Heart right ventricle (tissue), 16 donors: ENCODE data around the gene DGKI. TPM values are rescaled to one million over a fixed set of nuclear protein-coding genes. Genes with fewer than 3 reads are reported as not detected.

Experiments
- ATAC-seq, 8 donors: fragments of 200-7000 bp; cut with Tn5 transposase; one replicate each; pipeline ENCODE4 v1.9.1; 2020; ENCODE audit warnings: mild to moderate bottlenecking in 8 of 8, moderate library complexity in 8 of 8, moderate number of reproducible peaks in 1 of 8
- DNase-seq, 2 donors: peaks; one replicate each; pipeline ENCODE4 v3.0.0-alpha.2; 2020
- H3K27ac ChIP-seq, 10 donors: fragments of 200-600 bp; sonication (generic) in 2 of 10; one replicate each; pipeline versions ENCODE4 v1.5.0 to v1.8.0; 2020 to 2022; ENCODE audit warnings: mild to moderate bottlenecking in 3 of 10
- H3K27me3 ChIP-seq, 7 donors: fragments of 200-600 bp; one replicate each; pipeline ENCODE4 v1.8.0; 2021 to 2022; ENCODE audit warnings: mild to moderate bottlenecking in 2 of 7
- H3K36me3 ChIP-seq, 9 donors: fragments of 200-600 bp; sonication (generic) in 1 of 9; one replicate each; pipeline versions ENCODE4 v1.5.0 to v1.8.0; 2020 to 2022; ENCODE audit warnings: mild to moderate bottlenecking in 2 of 9
- H3K4me1 ChIP-seq, 9 donors: fragments of 200-600 bp; sonication (generic) in 1 of 9; one replicate each; pipeline versions ENCODE4 v1.5.0 to v1.8.0; 2020 to 2022; ENCODE audit warnings: mild to moderate bottlenecking in 4 of 9
- H3K4me3 ChIP-seq, 10 donors: fragments of 200-600 bp; sonication (generic) in 2 of 10; one replicate each; pipeline versions ENCODE4 v1.5.0 to v1.8.0; 2020 to 2022; ENCODE audit warnings: mild to moderate bottlenecking in 7 of 10, moderate library complexity in 2 of 10
- H3K9me3 ChIP-seq, 11 donors: fragments of 200-600 bp in 10 of 11; sonication (generic) in 2 of 11; one replicate each; pipeline versions ENCODE4 v1.5.0 to v1.8.0; 2013 to 2022; ENCODE audit warnings: mild to moderate bottlenecking in 2 of 11, control low read depth in 1 of 11, moderate library complexity in 1 of 11
- CTCF ChIP-seq, 9 donors: fragments of 200-600 bp; sonication (generic) in 2 of 9; IDR thresholded peaks; one replicate each; pipeline versions ENCODE4 v1.5.0 to v1.8.0; 2021 to 2022; ENCODE audit warnings: antibody characterized with exemption in 9 of 9, mild to moderate bottlenecking in 5 of 9, moderate library complexity in 1 of 9
- WGBS, 2 donors: extraction: QIAGEN DNeasy Blood & Tissue Kit; methylation state at CpG; one replicate each; pipeline ENCODE4 v1.1.7; 2013; ENCODE audit warnings: inconsistent platforms in 1 of 2; 5-methylcytosine and 5-hydroxymethylcytosine counted together
- intact Hi-C, 10 donors: fragments of 100-400 bp; cut with DNase I; formaldehyde crosslinking; loops; one replicate each; pipeline versions ENCODE4 v1.11.1 to v1.14.2; 2022
- polyA plus RNA-seq, 2 donors: library from polyadenylated mRNA; stranded (reverse); fragments of 200-250 nt; gene quantifications; one replicate each; pipeline ENCODE4 v1.2.3, GENCODE V29; 2013
- total RNA-seq, 10 donors: library from RNA; stranded (reverse); fragmentation: NEBNext Ultra II Directional in 3 of 10; extraction: Animal tissue kit (Norgen Biotek cat#: 25700) in 3 of 10; gene quantifications; one replicate each; pipeline versions ENCODE4 v1.2.1 to v1.2.4, GENCODE V29; 2021 to 2023
- donor health status: Arrhythmogenic right ventricular cardiomyopathy.
- donor health status: ischemic (EF 13 %, LVEDD 7.1; RV severe dilation, severe dysfunction).
- donor health status: healthy with polysubstance abuse.
- donor health status: DM: no; HTN: yes; CAD: no.
- donor health status: DM: no; HTN: no; CAD: no.
- donor health status: ischemic (EF 25% LVEDD 6.9; RV normal size, moderate dysfunction).
- donor health status: ischemic (EF 25% LVEDD 5.7; RV mildly dilated, moderate dysfunction).
- donor health status: healthy.
- donor health status: DM: yes; HTN: yes; CAD: no.
- donor health status: Ischemic cardiomyopathy.
- donor health status: ischemic (EF 35%, LVEDD 5.7; RV mildly dilated, moderate dysfunction).
- donor health status: nonischemic (EF 11% LVEDD 7.7; RV severe dilation, severe dysfunction).
- donor health status: DM: yes; HTN: yes; CAD: no.
- donor health status: PGD.
- donor health status: ischemic (EF 29% LVEDD 5.4; RV normal size, mild dysfunction).
- donor health status: nonischemic (EF 23%, LVEDD 6.1; RV moderate dilation, normal function).

Gene DGKI
- total and polyA plus RNA-seq, 12 donors: 0.16 to 2.6 (median 1.2) TPM

- peak; percentile 68 to 93 (median 83) for ATAC-seq
- H3K4me3 ChIP-seq: no peak overlapping the region
- DNase-seq: peak in 1 of 2 donors; percentile 36
- peak in 1 of 9 donors; percentile 12 for TF ChIP-seq CTCF (IDR thresholded peaks at IDR 0.05)
- WGBS, 2 donors: 45 to 62% methylated on average over 3 of the region's 3 CpGs
- H3K4me1 ChIP-seq: peaks cover 0 to 41% (median 5%) of the 10 kb centered on the region in 9 donors
- intact Hi-C loops: no loop called here
- H3K27me3 ChIP-seq: no peaks in the 10 kb centered on the region
- peaks cover 0 to 54% (median 8%) of the 10 kb centered on the region in 9 donors for H3K36me3 ChIP-seq
- H3K27ac ChIP-seq: peak overlapping the region in 6 of 10 donors; percentile 1 to 60 (median 44)
- peaks cover 0 to 19% (median 6%) of the 10 kb centered on the region in 11 donors for H3K9me3 ChIP-seq
Measured at GRCh38 chr7:137867289-137867688, 20.5 kb upstream of the DGKI start.

- H3K27ac ChIP-seq: no peak overlapping the region
- 97 to 100% methylated on average over 1 of the region's 1 CpG for WGBS, 2 donors
- intact Hi-C loops: no loop called here
Measured at GRCh38 chr7:137865764-137866163, 19.0 kb upstream of the DGKI start.

GRCh38 chr7:137862964-137863363 lies 16.2 kb upstream of the DGKI start:
- peak overlapping the region in 2 of 10 donors; percentile 30 to 55 for H3K27ac ChIP-seq
- H3K27me3 ChIP-seq: no peaks in the 10 kb centered on the region
- no peak overlapping the region for H3K4me3 ChIP-seq
- DNase-seq: no peak
- peaks cover 0 to 12% (median 6%) of the 10 kb centered on the region in 11 donors for H3K9me3 ChIP-seq
- ATAC-seq: peak in 3 of 8 donors; percentile 38 to 50 (median 43)
- TF ChIP-seq CTCF (IDR thresholded peaks at IDR 0.05): no peak
- H3K36me3 ChIP-seq: peaks cover 0 to 76% (median 8%) of the 10 kb centered on the region in 9 donors
- WGBS, 2 donors: 65 to 77% methylated on average over 2 of the region's 2 CpGs
- H3K4me1 ChIP-seq: peaks cover 0 to 30% (median 5%) of the 10 kb centered on the region in 9 donors
- intact Hi-C loops: no loop called here

More at GRCh38 chr7:137865764-137866163, 19.0 kb upstream of the DGKI start:
- ATAC-seq: no peak
- Histone ChIP-seq H3K36me3 (peaks cover 0 to 68% (median 8%) of the 10 kb centered on the region in 9 donors), H3K9me3 (peaks cover 0 to 19% (median 6%) of the 10 kb centered on the region in 11 donors), H3K4me1 (peaks cover 0 to 35% (median 5%) of the 10 kb centered on the region in 9 donors), H3K4me3 (no peak overlapping the region), H3K27me3 (no peaks in the 10 kb centered on the region)
- TF ChIP-seq CTCF (IDR thresholded peaks at IDR 0.05): no peak
- DNase-seq: no peak

- H3K4me1 ChIP-seq: peaks cover 0 to 26% (median 3%) of the 10 kb centered on the region in 9 donors
- no peak overlapping the region for H3K4me3 ChIP-seq
- TF ChIP-seq CTCF (IDR thresholded peaks at IDR 0.05): no peak
- H3K27ac ChIP-seq: peak overlapping the region in 3 of 10 donors; percentile 17 to 55 (median 30)
- 36 to 39% methylated on average over 4 of the region's 4 CpGs for WGBS, 2 donors
- peaks cover 0 to 12% (median 6%) of the 10 kb centered on the region in 11 donors for H3K9me3 ChIP-seq
- H3K27me3 ChIP-seq: no peaks in the 10 kb centered on the region
- no peak for DNase-seq
- ATAC-seq: peak in 2 of 8 donors; percentile 31 to 46
- intact Hi-C loops: no loop called here
- peaks cover 0 to 69% (median 8%) of the 10 kb centered on the region in 9 donors for H3K36me3 ChIP-seq
Measured at GRCh38 chr7:137862358-137862757, 15.6 kb upstream of the DGKI start.
